Lower leg skin (tissue), 3 donors: ENCODE data around the gene CIBAR2.

ENCODE experiments used
- POLR2A ChIP-seq, 2 donors: fragments of 450-650 bp; IDR thresholded peaks; one replicate each; pipeline ENCODE4 v1.6.1; 2016 to 2017; ENCODE audit warnings: antibody characterized with exemption in 2 of 2, mild to moderate bottlenecking in 1 of 2, moderate library complexity in 1 of 2
- TF ChIP-seq, protein P1 (sequence below), 3 donors: fragments of 450-650 bp; IDR thresholded peaks; one replicate each; pipeline ENCODE4 v1.5.1; 2016; ENCODE audit warnings: antibody characterized with exemption in 3 of 3, mild to moderate bottlenecking in 3 of 3, moderate library complexity in 2 of 3

DNA sequence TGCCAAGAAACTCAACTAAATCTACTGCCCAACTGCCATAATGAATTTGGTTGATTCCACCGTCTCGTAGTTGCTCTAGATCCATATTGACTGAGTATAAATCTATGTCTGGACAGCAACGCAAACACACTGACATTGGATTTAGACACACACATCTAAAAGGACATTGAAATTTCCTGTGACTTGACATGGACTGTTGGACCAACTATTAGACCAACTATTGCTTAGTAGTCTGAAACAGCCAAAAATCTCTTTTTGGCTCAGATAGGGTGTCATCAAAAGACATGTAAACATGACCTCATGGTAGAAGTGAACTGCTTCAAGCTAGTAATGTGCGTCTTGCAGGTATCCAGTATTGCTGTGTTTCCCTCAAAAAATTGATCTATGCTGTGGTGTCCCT is 53.4 kb downstream of the CIBAR2 start:
- TF ChIP-seq, protein P1, sequence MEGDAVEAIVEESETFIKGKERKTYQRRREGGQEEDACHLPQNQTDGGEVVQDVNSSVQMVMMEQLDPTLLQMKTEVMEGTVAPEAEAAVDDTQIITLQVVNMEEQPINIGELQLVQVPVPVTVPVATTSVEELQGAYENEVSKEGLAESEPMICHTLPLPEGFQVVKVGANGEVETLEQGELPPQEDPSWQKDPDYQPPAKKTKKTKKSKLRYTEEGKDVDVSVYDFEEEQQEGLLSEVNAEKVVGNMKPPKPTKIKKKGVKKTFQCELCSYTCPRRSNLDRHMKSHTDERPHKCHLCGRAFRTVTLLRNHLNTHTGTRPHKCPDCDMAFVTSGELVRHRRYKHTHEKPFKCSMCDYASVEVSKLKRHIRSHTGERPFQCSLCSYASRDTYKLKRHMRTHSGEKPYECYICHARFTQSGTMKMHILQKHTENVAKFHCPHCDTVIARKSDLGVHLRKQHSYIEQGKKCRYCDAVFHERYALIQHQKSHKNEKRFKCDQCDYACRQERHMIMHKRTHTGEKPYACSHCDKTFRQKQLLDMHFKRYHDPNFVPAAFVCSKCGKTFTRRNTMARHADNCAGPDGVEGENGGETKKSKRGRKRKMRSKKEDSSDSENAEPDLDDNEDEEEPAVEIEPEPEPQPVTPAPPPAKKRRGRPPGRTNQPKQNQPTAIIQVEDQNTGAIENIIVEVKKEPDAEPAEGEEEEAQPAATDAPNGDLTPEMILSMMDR (IDR thresholded peaks at IDR 0.05), result no peak
- TF ChIP-seq POLR2A (IDR thresholded peaks at IDR 0.05), result no peak
